NCI-H82 treated with DMSO at 0.1 percent for 48 hours (cell line): ENCODE data around the gene S100A8.
"Not testable (repeated sequence)": the region's sequence is repeated elsewhere in the genome, so short reads cannot be mapped to it uniquely, and the experiment has no call there.

Experiments
- DNase-seq: peaks from one replicate; lab custom pipeline; 2025; ENCODE audit not compliant: unreplicated experiment; lab: John Stamatoyannopoulos, UW

Gene S100A8

DNA sequence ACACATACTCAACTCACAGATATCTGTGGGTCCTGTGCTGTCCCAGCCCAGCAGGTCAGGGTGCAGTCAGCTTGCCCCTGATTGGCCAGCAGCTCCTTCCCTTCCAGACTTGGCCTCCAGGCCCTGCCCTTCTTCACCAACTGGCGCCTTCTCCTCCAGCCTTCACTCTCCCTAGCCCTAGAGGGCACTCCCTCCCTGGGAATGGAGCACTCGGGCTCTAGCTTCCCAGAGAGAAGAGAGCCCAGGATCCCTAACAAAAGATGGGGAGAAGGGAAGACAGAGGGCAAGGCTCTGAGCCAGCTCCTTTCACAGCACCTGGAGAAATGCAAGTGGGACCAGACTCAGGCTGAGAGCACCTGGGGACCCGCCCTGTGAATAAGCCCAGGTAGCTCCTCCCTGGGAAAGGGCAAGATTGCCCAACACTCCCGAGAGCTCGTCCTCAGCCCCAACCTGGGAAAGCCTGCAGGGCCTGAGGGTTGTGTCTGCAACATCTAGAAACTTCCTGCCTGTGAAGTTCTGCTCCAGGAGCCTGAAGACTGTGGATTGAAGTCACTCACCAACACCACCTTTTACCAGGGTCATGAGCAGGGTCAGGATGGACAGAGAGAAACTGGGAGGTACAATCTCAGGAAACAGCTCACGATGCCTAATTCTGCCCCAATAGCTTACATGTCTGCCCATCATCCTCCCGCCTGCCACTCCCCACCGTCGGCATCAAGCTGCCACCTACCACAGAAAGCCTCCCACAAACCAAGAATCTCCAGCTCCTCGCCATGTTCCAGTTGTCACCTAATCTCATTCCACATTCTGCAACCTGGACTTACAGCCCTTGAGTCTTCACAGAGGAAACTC, 42.1 kb downstream of the S100A8 start, which contains the start of gene PGLYRP4:
PGLYRP4 (minus strand) TSS at position 331 of the 852 bp plus-strand sequence. CDS start 909 bp downstream, outside the sequence.
- DNase-seq, result no peak

DNA sequence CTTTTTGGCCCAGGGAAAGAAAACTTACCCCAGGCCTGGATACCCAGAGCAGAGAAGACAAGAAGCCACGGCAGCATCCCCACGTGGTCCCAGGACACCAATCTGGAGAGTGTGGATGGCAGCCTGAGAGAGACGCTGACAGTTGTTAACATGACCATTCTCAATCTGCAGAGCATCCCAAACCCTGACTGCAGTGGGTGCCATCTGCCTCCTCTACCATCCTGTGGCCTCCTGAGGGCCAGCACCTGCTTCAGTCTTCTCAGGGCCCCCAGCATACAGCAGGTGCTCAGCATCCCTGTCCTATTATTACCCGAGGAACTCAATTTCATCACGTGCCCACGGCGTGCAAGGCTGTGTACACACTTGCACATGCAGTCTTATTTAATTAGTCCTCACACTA, 43.0 kb downstream of the S100A8 start:
- DNase-seq, result no peak

DNA sequence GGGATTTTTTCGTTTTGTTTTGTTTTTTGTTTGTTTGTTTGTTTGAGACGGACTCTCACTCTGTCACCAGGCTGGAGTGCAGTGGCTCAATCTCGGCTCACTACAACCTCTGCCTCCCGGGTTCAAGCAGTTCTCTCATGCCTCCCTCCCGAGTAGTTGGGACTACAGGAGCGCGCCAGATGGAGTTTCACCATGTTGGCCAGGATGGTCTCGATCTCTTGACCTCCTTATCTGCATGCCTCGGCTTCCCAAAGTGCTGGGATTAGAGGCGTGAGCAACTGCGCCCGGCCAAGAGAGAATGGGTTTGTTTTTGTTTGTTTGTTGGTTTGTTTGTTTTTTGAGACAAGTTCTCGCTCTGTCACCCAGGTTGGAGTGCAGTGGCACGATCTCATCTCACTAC, 43.8 kb downstream of the S100A8 start:
- not testable (repeated sequence) for DNase-seq

DNA sequence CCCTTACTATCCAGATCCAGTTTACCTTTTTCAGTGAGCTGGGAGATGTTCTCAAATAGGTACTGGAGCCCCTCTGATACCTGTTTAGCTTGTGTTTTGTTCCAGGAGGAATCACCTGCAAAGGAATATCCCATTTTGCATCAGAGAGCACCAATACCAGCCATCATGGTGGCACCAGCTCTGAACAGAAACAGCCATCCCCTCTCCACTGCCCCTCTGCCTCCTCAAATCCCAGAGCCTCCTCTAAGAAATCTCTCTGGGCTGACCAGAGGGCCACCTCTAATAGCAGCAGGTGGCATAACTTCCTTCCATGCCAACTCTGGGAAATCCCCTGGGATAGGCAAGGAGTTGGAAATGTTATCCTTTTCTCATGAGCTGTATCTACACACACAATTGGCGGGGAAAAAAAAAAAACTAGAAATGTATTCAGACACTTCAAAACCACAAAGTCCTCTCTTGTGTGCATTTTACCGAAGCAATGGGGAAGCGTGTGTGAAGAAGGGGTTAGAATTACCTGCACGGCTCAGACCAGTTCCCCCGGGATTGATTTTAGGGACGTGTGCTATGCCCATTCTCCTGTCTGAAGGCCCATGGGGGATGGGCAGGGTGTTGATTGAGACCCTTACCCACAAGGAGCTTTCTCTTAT, 44.7 kb downstream of the S100A8 start:
- DNase-seq, result no peak

DNA sequence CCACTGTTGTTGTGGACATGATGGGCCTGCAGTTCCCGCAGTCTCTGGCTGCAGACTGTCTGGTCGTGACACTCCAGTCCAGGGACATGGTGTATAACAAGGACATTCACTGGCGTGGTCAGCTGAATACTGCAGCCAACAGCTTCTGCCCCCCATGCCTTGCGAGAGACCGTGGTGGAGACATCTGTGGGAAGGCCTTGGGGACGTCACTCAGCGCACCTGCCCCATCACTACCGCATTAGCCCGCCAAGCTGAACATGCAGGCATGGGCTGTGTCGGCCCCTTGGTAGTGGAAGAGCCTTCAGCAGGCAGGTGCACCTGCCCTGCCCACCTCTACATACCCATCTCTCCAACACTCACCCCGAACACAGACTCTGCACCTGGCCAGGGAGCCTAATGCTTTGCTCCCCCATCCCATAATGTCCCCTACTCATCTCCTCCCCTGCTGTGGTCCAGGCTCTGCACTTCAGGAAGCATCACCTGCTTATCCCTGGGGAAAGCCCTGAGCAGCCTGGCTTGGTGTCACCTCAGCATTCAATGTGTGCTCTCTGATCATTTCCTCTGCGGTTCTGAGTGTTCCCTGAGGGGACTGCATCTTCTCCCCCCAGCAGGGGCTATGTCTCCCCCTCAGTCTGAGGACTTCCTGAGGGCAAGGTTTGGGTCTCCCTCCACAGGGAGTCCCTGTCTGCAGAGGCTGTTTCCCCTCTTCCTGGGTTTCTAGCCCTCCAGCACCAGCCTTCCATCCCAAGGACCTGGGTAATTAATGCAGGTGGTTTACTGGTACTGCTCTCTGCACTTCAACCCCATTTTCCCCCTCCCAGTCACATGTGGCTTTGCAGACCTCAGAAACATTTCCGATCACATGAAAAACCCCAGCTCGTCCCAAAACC, 45.4 kb downstream of the S100A8 start:
- no peak for DNase-seq

DNA sequence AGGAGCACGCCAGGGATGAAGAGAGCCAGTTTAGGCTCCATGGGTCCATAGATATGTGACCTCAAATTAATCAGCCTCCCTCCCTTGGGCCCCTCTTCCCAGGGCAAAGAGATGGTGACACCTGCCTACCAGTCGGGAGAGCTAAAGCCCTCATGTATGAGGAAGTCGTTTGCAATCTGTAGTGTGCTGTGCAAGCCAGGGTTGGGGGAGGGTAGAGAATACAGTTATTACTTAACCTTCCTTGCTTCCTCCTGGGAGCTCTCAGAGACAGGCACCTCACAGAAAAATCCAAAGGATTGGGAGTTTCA, 46.2 kb downstream of the S100A8 start:
- no peak for DNase-seq

DNA sequence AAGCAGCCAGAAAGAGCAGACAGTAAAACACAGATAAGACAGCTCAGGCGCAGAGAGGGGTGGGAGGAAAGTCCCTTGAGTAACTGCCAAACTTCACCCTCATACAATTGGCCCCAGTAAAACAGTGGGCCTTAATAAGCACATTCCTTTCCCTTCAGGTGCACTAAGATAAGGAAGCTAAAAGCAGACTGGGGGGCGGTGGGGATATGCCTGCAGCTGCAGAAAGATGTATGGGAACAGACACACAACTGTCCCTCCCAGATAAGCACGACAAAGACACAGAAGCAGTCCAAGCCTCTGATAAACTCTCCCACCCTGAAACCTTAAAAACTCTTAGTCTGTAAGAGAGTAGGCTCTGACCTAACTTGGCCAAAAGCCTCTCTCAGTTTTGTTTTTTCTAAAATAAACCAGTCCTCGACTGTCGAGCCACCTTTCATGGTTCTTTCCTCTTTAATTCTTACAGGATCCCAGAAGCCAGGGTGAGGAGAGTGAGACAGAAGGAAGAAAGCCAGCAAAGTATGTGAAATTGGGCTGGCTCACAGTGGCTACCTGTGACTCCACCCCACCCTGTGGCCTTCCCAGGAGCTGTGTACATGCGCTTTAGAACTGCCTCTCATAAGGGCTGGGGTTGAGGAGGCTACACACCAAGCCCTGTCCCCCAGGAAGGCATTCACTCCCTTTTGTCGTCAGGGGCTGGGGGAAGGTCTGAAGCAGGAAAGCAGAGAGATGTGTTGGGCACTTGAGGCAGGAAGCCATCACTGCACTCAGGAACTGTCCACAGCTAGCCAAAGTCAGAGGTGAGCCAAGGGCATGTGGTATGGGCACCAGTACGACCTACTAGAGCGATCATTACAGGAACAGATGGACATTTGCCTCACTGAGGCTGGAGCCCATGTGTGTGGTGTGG, 46.8 kb downstream of the S100A8 start:
- DNase-seq, result no peak

DNA sequence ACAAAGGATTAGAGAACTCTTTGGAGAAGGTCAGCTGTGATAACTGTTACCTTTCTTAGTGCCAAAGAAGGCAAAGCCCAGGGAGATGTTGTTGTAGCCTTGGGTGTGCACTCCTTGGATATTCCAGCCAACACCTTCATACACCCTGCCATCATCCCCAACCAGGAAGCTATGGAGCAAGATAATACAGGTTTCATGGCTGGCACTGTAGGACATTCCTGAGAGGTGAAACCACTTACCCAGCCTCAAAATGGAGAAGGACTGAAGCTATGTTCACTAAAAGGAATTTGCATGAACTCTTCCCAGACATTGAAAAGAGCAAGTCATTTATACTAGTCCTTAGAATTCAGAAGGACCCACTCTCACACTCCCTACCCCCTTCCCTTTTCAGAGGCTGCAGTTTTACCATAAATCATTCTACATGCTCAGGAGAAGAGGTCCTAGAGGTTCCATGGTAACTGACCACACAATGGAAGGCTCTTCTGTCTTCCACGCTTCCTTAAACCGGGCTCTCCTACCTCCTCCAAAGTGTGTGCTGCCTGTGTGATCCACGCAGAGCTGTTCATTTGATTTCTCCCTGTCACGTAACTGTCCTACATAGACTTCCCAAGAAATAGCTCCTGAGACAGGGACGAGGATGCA, 47.7 kb downstream of the S100A8 start:
- DNase-seq, result no peak

DNA sequence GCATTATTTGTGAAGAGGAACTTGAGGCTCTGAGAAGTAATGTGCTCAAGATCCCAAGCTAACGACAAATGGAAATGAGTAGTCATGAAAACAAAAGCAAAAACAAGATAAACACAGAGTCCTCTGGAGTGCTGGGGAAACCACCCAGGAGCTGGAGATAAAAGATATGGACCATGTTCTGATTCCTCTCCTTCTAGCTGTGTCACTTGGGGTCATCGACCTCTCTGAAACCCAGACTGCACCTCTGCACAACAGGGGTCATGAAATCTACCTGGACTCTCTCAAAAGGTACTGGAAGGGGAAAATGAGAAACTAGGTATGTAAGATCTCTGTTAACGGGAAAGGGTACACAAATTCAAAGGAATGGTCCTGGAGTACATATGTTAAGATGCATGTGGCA, 48.7 kb downstream of the S100A8 start:
- no peak for DNase-seq

DNA sequence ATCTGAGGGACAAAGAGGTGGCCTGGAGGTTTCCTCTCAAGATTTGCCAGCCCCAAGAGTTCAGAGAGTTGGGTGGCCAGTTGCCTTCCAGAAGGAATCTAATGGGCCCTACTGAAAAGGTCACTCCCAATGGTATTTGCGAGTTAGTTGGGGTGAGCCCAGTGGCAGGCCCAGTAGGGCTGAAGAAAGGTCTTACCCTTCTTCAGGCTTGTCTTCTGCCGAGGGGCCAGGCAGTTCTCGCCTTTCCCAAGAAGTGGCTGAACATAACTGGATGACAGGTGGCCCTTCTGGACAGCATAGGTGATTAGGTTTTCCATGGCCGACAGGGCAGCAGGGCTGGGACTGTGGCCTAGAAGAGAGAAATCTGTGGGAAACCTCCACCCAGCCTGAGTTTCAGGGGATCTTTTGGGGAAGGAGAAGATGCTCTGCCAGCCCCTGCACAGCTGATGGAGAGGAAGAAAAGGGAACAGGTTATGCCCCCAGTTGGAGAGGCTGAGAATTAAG, 49.4 kb downstream of the S100A8 start:
- DNase-seq, result no peak

DNA sequence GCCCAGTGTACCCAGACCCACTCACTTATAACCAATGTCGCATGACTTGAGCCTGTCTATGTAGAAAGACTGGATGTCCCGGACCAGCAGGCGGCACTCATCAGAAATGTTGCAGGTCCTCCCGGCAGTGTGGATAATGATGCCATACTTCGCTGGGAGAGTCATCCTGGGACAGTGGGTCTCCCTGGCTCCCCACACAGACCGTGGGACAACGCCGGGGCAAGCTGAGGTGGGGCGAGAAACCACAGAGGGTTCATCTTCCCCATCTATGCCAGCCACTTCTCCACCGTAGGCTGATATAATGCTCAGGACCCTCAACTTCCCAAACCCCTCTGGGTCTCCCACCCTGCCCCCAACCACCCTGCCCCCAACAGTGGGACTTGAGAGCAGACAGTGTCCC, 50.5 kb downstream of the S100A8 start:
- no peak for DNase-seq
